GM21825 (cell line): Measurements from ENCODE around the gene MGST2.
"Not testable (repeated sequence)": the region's sequence is repeated elsewhere in the genome, so short reads cannot be mapped to it uniquely, and the experiment has no call there.

Source experiments
- ATAC-seq: cut with Tn5 transposase; IDR thresholded peaks from one replicate; pipeline ENCODE4 v1.9.1; 2021; ENCODE audit warnings: mild to moderate bottlenecking, moderate library complexity; ENCODE audit not compliant: unreplicated experiment

Gene MGST2

GRCh38 chr4:139665690-139666529 is at the start of gene MGST2:
Gene MGST2, plus strand, starts transcription at chr4:139665819. Its CDS starts 201 bp downstream, at chr4:139666020.
- ATAC-seq, result peak; percentile 81

- ATAC-seq, result no peak
Observed at GRCh38 chr4:139617702-139618490, 47.7 kb upstream of the MGST2 start.

- ATAC-seq, result no peak
Observed at GRCh38 chr4:139619644-139620043, 46.0 kb upstream of the MGST2 start.

GRCh38 chr4:139622901-139623381 is 42.7 kb upstream of the MGST2 start:
- ATAC-seq, result no peak

GRCh38 chr4:139624441-139625092 is 41.1 kb upstream of the MGST2 start:
- ATAC-seq, result no peak

GRCh38 chr4:139625093-139625455 is 40.5 kb upstream of the MGST2 start:
- no peak for ATAC-seq

GRCh38 chr4:139625482-139625881 is 40.1 kb upstream of the MGST2 start:
- ATAC-seq, result no peak

GRCh38 chr4:139628184-139629012 is 37.2 kb upstream of the MGST2 start:
- no peak for ATAC-seq

GRCh38 chr4:139629436-139630125 is 36.0 kb upstream of the MGST2 start:
- ATAC-seq, result no peak

- no peak for ATAC-seq
Observed at GRCh38 chr4:139630126-139630495, 35.5 kb upstream of the MGST2 start.

- no peak for ATAC-seq
Observed at GRCh38 chr4:139630991-139631390, 34.6 kb upstream of the MGST2 start.

- ATAC-seq, result no peak
Observed at GRCh38 chr4:139631791-139632190, 33.8 kb upstream of the MGST2 start.

GRCh38 chr4:139632739-139633138 is 32.9 kb upstream of the MGST2 start:
- ATAC-seq, result not testable (repeated sequence)

- ATAC-seq, result no peak
Observed at GRCh38 chr4:139633195-139633594, 32.4 kb upstream of the MGST2 start.

- ATAC-seq, result no peak
Observed at GRCh38 chr4:139633661-139634060, 32.0 kb upstream of the MGST2 start.

- no peak for ATAC-seq
Observed at GRCh38 chr4:139635966-139636365, 29.7 kb upstream of the MGST2 start.

GRCh38 chr4:139638306-139638705 is 27.3 kb upstream of the MGST2 start:
- ATAC-seq, result not testable (repeated sequence)

- no peak for ATAC-seq
Observed at GRCh38 chr4:139639654-139640053, 26.0 kb upstream of the MGST2 start.

GRCh38 chr4:139641218-139641617 is 24.4 kb upstream of the MGST2 start:
- ATAC-seq, result no peak

- no peak for ATAC-seq
Observed at GRCh38 chr4:139642364-139642763, 23.3 kb upstream of the MGST2 start.
